GM21515 (cell line): Measurements from ENCODE around the gene ABO.
"Not testable (repeated sequence)": the region's sequence is repeated elsewhere in the genome, so short reads cannot be mapped to it uniquely, and the experiment has no call there.

ENCODE experiments used
- ATAC-seq: cut with Tn5 transposase; IDR thresholded peaks from one replicate; pipeline ENCODE4 v1.9.1; 2021; ENCODE audit not compliant: unreplicated experiment

Gene ABO

GRCh38 chr9:133290751-133291302 lies 15.8 kb upstream of the ABO start:
- no peak for ATAC-seq

GRCh38 chr9:133286523-133286922 lies 11.5 kb upstream of the ABO start:
- no peak for ATAC-seq

- ATAC-seq = no peak
These were observed 10.3 kb upstream of the ABO start for GRCh38 chr9:133285252-133285775.

GRCh38 chr9:133284362-133284761 lies 9.4 kb upstream of the ABO start:
- ATAC-seq = no peak

DNA sequence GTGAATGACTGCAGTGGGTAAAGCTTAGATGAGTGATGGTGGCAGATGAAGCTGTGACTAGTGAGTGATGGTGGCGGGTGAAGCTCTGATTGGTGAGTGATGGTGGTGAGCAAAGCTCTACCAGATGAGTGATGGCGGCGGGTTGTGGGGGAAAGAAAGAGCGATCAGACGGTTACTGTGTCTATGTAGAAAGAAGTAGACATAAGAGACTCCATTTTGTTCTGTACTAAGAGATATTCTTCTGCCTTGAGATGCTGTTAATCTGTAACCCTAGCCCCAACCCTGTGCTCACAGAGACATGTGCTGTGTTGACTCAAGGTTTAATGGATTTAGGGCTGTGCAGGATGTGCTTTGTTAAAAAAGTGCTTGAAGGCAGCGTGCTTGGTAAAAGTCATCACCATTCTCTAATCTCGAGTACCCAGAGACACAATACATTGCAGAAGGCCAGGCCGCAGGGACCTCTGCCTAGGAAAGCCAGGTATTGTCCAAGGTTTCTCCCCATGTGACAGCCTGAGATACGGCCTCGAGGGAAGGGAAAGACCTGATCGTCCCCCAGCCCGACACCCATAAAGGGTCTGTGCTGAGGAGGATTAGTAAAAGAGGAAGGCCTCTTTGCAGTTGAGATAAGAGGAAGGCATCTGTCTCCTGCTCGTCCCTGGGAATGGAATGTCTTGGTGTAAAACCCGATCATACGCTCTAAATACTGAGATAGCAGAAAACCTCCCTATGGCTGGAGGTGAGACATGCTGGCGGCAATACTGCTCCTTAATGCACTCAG lies 8.4 kb upstream of the ABO start:
- ATAC-seq = not testable (repeated sequence)

DNA sequence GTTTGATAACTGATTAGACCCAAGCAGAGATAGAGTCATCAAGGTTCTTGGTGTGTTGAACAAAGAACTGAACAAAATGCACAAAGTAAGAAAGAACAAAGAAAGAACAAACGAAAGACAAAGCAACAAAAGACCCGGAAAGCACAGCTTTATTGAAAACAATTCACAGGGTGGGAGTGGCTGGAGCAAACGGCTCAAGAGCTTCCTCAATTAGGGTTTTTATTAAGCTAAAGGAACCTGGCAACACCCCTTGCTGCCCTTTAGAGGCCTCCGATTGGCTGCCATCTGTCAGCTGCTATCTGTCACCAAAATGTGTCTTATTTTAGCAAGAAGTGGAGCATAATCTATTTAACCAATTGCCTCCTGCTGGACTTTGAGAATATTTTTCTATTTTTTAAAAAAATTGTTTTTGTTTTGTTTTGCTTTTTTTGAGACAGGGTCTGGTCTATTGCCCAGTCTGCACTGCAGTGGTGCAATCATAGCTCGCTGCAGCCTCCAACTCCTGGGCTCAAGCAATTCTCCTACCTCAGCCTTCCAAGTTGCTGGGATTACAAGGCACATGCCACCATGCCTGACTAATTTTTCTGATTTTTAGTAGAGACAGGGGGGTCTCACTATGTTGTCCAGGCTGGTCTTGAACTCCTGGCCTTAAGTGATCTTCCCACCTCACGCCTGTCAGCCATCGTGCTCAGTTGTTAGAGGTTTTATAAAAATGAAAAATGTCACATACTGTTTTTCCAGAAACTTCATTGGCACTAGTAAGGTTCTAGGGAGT lies 7.7 kb upstream of the ABO start:
- no peak for ATAC-seq

DNA sequence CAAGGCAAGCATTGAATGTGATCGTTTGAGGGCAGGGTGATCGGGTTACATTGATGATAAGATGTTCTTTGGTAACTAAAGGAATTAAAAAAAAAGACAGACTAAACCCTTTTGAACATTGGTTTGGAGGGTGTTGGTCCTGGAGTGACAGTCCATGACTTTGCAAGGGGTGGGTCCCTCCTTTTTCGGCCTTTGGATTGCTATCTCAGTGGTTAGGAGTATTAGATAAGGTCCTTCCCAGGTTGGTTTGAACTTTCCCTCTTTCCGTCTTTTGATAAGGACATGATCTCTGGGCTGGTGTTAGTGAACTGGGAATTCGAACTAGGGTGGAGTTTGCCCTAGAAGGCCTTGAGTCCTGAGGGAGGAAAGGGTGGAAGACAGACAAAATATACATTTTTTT lies 5.4 kb upstream of the ABO start:
- no peak for ATAC-seq

GRCh38 chr9:133278161-133279114 lies 3.4 kb upstream of the ABO start:
- no peak for ATAC-seq

DNA sequence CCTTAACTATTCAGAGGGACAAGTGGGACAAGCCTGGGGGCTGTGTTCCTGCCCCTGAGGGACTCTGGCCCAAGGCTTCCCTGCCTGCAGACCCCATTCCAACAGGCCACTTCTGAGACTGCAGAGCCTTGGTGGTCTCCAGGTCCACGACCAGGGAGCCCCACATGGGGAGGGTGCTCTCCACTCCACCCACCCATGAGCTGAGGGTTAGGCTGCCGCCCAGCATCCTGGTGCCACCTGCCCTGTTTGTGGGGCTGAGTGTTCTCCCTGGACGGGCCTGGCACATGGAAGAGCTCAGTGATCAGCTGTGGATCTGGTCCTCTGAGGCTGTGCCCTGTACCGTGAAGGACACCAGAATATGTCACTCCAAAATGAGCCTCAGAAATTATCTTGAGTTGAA lies 2.5 kb upstream of the ABO start:
- no peak for ATAC-seq

- no peak for ATAC-seq
These were observed 1.9 kb upstream of the ABO start for GRCh38 chr9:133276923-133277322.

- no peak for ATAC-seq
These were observed 1.2 kb upstream of the ABO start for GRCh38 chr9:133276001-133276884.

- ATAC-seq = no peak
These were observed 531 bp downstream of the ABO start for GRCh38 chr9:133274236-133275104.

DNA sequence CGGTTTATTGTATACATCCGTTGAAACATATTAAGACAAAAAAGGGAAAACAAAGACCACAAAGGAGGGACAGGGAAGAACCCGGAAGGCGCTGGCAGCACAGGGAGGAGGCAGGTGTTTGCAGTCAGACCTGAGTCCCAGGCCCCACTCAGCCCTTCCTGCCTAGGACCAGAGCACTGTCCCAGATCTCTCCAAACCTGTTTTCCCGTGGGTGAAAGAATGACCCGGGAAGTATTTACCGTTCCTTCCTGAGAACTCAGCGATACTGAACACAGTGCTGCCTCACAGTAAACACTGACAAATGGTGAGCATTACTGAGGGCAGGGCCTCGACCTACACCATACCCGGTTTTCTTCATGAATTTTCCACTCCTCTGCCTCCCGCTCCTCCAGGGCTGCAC lies 1.2 kb downstream of the ABO start:
- no peak for ATAC-seq

DNA sequence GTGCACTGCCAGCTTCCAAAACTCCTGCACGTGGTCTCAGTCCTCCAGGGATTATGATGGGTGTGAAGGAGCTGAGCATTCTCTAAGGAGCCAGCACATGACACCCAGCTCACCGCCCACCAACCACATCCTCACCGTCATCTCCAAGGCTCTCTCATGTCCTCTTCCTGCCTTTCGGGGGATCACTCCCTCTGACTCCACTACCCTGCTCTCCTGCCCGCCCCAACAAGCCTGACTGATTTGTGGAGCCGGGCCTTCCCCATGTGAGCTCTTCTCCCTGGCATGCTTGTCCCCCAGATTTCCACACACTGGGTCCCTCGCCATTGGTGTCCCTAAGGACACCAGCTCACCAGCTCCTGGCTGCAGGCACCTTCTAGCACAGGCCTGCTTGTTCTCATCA lies 1.9 kb downstream of the ABO start:
- no peak for ATAC-seq

- no peak for ATAC-seq
These were observed 5.3 kb downstream of the ABO start for GRCh38 chr9:133269537-133270362.

- not testable (repeated sequence) for ATAC-seq
These were observed 5.9 kb downstream of the ABO start for GRCh38 chr9:133269136-133269535.

GRCh38 chr9:133268335-133269056 lies 6.5 kb downstream of the ABO start:
- ATAC-seq = no peak
